K562 (cell line): ENCODE measurements around the gene UBE2R2. TPM values are rescaled to one million over a fixed set of nuclear protein-coding genes. Genes with fewer than 3 reads are reported as not detected.

Experiments used
- KHSRP ChIP-seq: fragments of 450-650 bp; IDR thresholded peaks from 2 replicates; pipeline ENCODE4 v1.6.1; 2017
- MAFF ChIP-seq: IDR thresholded peaks from 2 replicates; pipeline ENCODE4 v1.6.1; 2012; ENCODE audit warnings: low read length, improper control_type of control experiment
- MAFG ChIP-seq: fragments of 450-650 bp; conservative IDR thresholded peaks from 2 replicates; pipeline ENCODE4 v1.6.1; 2016; ENCODE audit warnings: missing genetic modification characterization, missing compliant biosample characterization
- MEF2D ChIP-seq: conservative IDR thresholded peaks from 2 replicates; pipeline ENCODE4 v1.6.1; 2016; ENCODE audit warnings: low read depth, missing genetic modification characterization, missing compliant biosample characterization
- NFE2L1 ChIP-seq: fragments of 450-650 bp; IDR thresholded peaks from 2 replicates; pipeline ENCODE4 v1.6.1; 2016; ENCODE audit warnings: missing genetic modification characterization, low read depth, mild to moderate bottlenecking, missing compliant biosample characterization, moderate library complexity, borderline replicate concordance
- RBM39 ChIP-seq: fragments of 200-400 bp; formaldehyde crosslinking; optimal IDR thresholded peaks from 2 replicates; pipeline ENCODE3; 2018; ENCODE audit warnings: low read depth, low read length
- ZNF121 ChIP-seq: sonication (generic); formaldehyde crosslinking; conservative IDR thresholded peaks from 2 replicates; pipeline ENCODE4 v1.8.0; 2022; ENCODE audit warnings: missing genetic modification reagents
- ZNF212 ChIP-seq: fragments of 450-650 bp; formaldehyde crosslinking; IDR thresholded peaks from 2 replicates; pipeline ENCODE4 v1.4.0; 2020; ENCODE audit warnings: mild to moderate bottlenecking
- ZNF316 ChIP-seq: fragments of 450-650 bp; IDR thresholded peaks from 2 replicates; pipeline ENCODE4 v1.6.1; 2016
- ZNF324 ChIP-seq: fragments of 250-450 bp; sonication (Bioruptor Pico); IDR thresholded peaks from 2 replicates; pipeline ENCODE4 v1.4.0; 2020; ENCODE audit warnings: mild to moderate bottlenecking
- ZNF655 ChIP-seq: fragments of 250-450 bp; sonication (Bioruptor Pico); IDR thresholded peaks from 2 replicates; pipeline ENCODE4 v1.5.0; 2021
- polyA plus RNA-seq, 8 experiments: library from polyadenylated mRNA; depleted of rRNA in 4 of 8; stranded (reverse) in 5 of 8; unstranded in 3 of 8; fragments of >200 nt; fragmentation: Nextera tagmentation in 2 of 8; fragmentation: Illumina TruSeq in 1 of 8; extraction: Ambion mirVana in 2 of 8; extraction: Trizol in 1 of 8; gene quantifications; 2 replicates each; pipeline versions ENCODE4 v1.2.1 to v1.2.3, GENCODE V29; 2011 to 2014; ENCODE audit warnings: inconsistent platforms in 1 of 8, missing spikeins in 1 of 8
- total RNA-seq, 7 experiments: library from RNA; depleted of rRNA in 6 of 7; stranded (reverse); fragments of >200 nt in 6 of 7; fragmentation: Illumina TruSeq in 2 of 7; extraction: Trizol in 2 of 7; gene quantifications; 2 replicates each; pipeline versions ENCODE4 v1.2.1 to v1.2.3, GENCODE V29; 2011 to 2021; ENCODE audit warnings: low replicate concordance in 1 of 7
- TF ChIP-seq, protein P1 (sequence below): fragments of 200-800 bp; sonication (Bioruptor generic); IDR thresholded peaks from 2 replicates; pipeline ENCODE4 v1.6.1; 2017; ENCODE audit warnings: missing genetic modification characterization, missing compliant biosample characterization
- TF ChIP-seq, protein P2 (sequence below): sonication (generic); formaldehyde crosslinking; IDR thresholded peaks from 2 replicates; pipeline ENCODE4 v1.8.0; 2022; ENCODE audit warnings: missing genetic modification reagents, mild to moderate bottlenecking, borderline replicate concordance
- TF ChIP-seq, protein P3 (sequence below), 2 experiments: fragments of 450-650 bp in 1 of 2; sonication (generic) in 1 of 2; formaldehyde crosslinking in 1 of 2; IDR thresholded peaks; 2 replicates each; pipeline versions ENCODE4 v1.7.1 to v1.9.0; 2016 to 2022; ENCODE audit warnings: inconsistent platforms in 1 of 2, mild to moderate bottlenecking in 1 of 2, missing genetic modification reagents in 1 of 2

The UBE2R2 gene
- total and polyA plus RNA-seq, 9 of the 15 experiments (the other 6 are each of a cell fraction or from before 2014, with no cell fraction given) = 7.8 to 26.2 (median 11.8) TPM

DNA sequence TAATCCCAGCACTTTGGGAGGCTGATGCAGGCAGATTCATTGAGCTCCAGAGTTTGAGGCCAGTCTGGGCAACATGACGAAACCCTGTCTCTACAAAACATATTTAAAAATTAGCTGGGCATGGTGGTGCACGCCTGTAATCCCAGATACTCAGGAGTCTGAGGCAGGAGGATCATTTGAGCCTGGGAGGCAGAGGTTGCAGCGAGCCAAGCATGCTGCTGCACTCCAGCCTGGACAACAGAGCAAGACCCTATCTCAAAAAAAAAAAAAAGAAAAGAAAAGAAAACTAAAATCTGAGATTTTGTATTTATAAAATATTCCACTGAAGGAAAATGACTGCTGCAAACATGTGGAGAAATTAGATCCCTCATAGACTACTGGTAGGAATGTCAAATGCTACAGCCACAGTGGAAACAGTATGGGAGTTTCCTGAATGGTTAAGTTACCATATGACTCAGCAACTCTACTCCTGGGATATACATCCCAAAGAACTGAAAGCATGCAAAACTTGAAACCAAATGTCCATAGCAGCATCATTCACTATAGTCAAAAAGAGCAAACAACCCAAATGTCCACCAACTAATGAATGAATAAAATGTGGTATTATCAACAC is 125.6 kb downstream of the UBE2R2 start (continued):
- TF ChIP-seq, protein P1, sequence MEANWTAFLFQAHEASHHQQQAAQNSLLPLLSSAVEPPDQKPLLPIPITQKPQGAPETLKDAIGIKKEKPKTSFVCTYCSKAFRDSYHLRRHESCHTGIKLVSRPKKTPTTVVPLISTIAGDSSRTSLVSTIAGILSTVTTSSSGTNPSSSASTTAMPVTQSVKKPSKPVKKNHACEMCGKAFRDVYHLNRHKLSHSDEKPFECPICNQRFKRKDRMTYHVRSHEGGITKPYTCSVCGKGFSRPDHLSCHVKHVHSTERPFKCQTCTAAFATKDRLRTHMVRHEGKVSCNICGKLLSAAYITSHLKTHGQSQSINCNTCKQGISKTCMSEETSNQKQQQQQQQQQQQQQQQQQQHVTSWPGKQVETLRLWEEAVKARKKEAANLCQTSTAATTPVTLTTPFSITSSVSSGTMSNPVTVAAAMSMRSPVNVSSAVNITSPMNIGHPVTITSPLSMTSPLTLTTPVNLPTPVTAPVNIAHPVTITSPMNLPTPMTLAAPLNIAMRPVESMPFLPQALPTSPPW = no peak
- TF ChIP-seq ZNF121 = peak; percentile 49
- TF ChIP-seq KHSRP = no peak
- TF ChIP-seq, protein P2, sequence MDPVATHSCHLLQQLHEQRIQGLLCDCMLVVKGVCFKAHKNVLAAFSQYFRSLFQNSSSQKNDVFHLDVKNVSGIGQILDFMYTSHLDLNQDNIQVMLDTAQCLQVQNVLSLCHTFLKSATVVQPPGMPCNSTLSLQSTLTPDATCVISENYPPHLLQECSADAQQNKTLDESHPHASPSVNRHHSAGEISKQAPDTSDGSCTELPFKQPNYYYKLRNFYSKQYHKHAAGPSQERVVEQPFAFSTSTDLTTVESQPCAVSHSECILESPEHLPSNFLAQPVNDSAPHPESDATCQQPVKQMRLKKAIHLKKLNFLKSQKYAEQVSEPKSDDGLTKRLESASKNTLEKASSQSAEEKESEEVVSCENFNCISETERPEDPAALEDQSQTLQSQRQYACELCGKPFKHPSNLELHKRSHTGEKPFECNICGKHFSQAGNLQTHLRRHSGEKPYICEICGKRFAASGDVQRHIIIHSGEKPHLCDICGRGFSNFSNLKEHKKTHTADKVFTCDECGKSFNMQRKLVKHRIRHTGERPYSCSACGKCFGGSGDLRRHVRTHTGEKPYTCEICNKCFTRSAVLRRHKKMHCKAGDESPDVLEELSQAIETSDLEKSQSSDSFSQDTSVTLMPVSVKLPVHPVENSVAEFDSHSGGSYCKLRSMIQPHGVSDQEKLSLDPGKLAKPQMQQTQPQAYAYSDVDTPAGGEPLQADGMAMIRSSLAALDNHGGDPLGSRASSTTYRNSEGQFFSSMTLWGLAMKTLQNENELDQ = no peak
- peak; percentile 88 for TF ChIP-seq MAFG (tag)
- peak; percentile 62; the same call in 1 of the 2 replicates for TF ChIP-seq MAFF
- no peak for TF ChIP-seq RBM39
- TF ChIP-seq NFE2L1 (tag) = peak; percentile 73; the same call in 1 of the 2 replicates
- TF ChIP-seq MEF2D (tag) = no peak
- TF ChIP-seq, protein P3, sequence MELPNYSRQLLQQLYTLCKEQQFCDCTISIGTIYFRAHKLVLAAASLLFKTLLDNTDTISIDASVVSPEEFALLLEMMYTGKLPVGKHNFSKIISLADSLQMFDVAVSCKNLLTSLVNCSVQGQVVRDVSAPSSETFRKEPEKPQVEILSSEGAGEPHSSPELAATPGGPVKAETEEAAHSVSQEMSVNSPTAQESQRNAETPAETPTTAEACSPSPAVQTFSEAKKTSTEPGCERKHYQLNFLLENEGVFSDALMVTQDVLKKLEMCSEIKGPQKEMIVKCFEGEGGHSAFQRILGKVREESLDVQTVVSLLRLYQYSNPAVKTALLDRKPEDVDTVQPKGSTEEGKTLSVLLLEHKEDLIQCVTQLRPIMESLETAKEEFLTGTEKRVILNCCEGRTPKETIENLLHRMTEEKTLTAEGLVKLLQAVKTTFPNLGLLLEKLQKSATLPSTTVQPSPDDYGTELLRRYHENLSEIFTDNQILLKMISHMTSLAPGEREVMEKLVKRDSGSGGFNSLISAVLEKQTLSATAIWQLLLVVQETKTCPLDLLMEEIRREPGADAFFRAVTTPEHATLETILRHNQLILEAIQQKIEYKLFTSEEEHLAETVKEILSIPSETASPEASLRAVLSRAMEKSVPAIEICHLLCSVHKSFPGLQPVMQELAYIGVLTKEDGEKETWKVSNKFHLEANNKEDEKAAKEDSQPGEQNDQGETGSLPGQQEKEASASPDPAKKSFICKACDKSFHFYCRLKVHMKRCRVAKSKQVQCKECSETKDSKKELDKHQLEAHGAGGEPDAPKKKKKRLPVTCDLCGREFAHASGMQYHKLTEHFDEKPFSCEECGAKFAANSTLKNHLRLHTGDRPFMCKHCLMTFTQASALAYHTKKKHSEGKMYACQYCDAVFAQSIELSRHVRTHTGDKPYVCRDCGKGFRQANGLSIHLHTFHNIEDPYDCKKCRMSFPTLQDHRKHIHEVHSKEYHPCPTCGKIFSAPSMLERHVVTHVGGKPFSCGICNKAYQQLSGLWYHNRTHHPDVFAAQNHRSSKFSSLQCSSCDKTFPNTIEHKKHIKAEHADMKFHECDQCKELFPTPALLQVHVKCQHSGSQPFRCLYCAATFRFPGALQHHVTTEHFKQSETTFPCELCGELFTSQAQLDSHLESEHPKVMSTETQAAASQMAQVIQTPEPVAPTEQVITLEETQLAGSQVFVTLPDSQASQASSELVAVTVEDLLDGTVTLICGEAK (IDR thresholded peaks at IDR 0.05) = no peak
- TF ChIP-seq, protein P3 (CRISPR knock-in tag; IDR thresholded peaks at IDR 0.05) = no peak
- no peak for TF ChIP-seq ZNF212
- no peak for TF ChIP-seq ZNF655 (CRISPR knock-in tag)
- TF ChIP-seq ZNF316 = peak; percentile 83
- TF ChIP-seq ZNF324 = no peak
- TF ChIP-seq, all 486 proteins: peak for 10
